ENCODE measurements around the gene KIF14.
"Not testable (repeated sequence)": the region's sequence is repeated elsewhere in the genome, so short reads cannot be mapped to it uniquely, and the experiment has no call there.

The KIF14 gene

GRCh38 chr1:200540281-200540680, 80.3 kb downstream of the KIF14 start:
- no peak for DNase-seq (ENCODE audit: low read depth in 2 of 2)

GRCh38 chr1:200538179-200538578, 82.4 kb downstream of the KIF14 start:
- DNase-seq (ENCODE audit: low read depth in 2 of 2) = no peak

- no peak for DNase-seq (ENCODE audit: low read depth in 2 of 2)
These were observed 84.9 kb downstream of the KIF14 start for GRCh38 chr1:200535605-200536004.

GRCh38 chr1:200530623-200531261, 89.8 kb downstream of the KIF14 start:
- peak; percentile 7 to 11 for DNase-seq (ENCODE audit: low read depth in 2 of 2)

- DNase-seq (ENCODE audit: low read depth in 2 of 2) = no peak
These were observed 91.5 kb downstream of the KIF14 start for GRCh38 chr1:200528858-200529606.

- no peak for DNase-seq (ENCODE audit: low read depth in 2 of 2)
These were observed 92.9 kb downstream of the KIF14 start for GRCh38 chr1:200527670-200528069.

- DNase-seq (ENCODE audit: low read depth in 2 of 2) = no peak
These were observed 93.6 kb downstream of the KIF14 start for GRCh38 chr1:200526709-200527612.

GRCh38 chr1:200525090-200525987, 95.2 kb downstream of the KIF14 start:
- DNase-seq (ENCODE audit: low read depth in 2 of 2) = no peak

- DNase-seq (ENCODE audit: low read depth in 2 of 2) = not testable (repeated sequence)
These were observed 96.0 kb downstream of the KIF14 start for GRCh38 chr1:200524551-200524950.

GRCh38 chr1:200524092-200524491, 96.5 kb downstream of the KIF14 start:
- DNase-seq (ENCODE audit: low read depth in 2 of 2) = no peak

GRCh38 chr1:200520735-200521134, 99.8 kb downstream of the KIF14 start:
- DNase-seq (ENCODE audit: low read depth in 2 of 2) = no peak

- no peak for DNase-seq (ENCODE audit: low read depth in 2 of 2)
These were observed 102.0 kb downstream of the KIF14 start for GRCh38 chr1:200518524-200518923.

GRCh38 chr1:200512191-200512590, 108.4 kb downstream of the KIF14 start:
- DNase-seq (ENCODE audit: low read depth in 2 of 2) = no peak

- peak; percentile 40 to 63 for DNase-seq (ENCODE audit: low read depth in 2 of 2)
These were observed 110.3 kb downstream of the KIF14 start for GRCh38 chr1:200510228-200510623.

- DNase-seq (ENCODE audit: low read depth in 2 of 2) = no peak
These were observed 114.1 kb downstream of the KIF14 start for GRCh38 chr1:200506471-200506870.

- no peak for DNase-seq (ENCODE audit: low read depth in 2 of 2)
These were observed 115.3 kb downstream of the KIF14 start for GRCh38 chr1:200505257-200505656.

Measured in stimulated activated CD4-positive, alpha-beta T cell treated with anti-CD3 and anti-CD28 coated beads, Interleukin-1b, Interleukin-23, amount 100 ng/mL, for 4 hours (primary cell).